ENCODE data around the gene FBXL5. TPM values are rescaled to one million over a fixed set of nuclear protein-coding genes. Genes with fewer than 3 reads are reported as not detected.

Gene FBXL5
- total RNA-seq, 4 donors from 2014 or later: 58.7 to 104 (median 99.4) TPM

DNA sequence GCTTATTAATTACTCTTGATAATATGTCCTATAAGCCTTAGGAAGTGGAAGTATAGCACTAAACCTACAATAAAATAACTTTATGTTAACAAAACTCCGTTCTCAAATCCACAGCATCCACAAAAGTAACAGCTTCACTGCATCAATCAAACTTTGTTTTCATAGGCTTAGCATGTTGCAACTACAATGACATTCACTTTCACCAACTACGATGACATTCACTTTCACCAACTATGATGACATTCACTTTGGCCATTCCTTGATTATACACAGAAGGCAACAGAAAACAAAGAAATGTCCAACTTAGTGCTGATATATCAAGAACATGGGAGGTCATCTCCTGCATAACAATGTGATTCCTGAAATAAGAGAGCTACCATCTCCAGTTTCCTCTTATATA, 44.3 kb downstream of the FBXL5 start:
- no peaks in the 10 kb centered on the region for H3K4me1 ChIP-seq
- no peak for TF ChIP-seq POLR2A (IDR thresholded peaks at IDR 0.05)
- TF ChIP-seq, protein P1, sequence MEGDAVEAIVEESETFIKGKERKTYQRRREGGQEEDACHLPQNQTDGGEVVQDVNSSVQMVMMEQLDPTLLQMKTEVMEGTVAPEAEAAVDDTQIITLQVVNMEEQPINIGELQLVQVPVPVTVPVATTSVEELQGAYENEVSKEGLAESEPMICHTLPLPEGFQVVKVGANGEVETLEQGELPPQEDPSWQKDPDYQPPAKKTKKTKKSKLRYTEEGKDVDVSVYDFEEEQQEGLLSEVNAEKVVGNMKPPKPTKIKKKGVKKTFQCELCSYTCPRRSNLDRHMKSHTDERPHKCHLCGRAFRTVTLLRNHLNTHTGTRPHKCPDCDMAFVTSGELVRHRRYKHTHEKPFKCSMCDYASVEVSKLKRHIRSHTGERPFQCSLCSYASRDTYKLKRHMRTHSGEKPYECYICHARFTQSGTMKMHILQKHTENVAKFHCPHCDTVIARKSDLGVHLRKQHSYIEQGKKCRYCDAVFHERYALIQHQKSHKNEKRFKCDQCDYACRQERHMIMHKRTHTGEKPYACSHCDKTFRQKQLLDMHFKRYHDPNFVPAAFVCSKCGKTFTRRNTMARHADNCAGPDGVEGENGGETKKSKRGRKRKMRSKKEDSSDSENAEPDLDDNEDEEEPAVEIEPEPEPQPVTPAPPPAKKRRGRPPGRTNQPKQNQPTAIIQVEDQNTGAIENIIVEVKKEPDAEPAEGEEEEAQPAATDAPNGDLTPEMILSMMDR (IDR thresholded peaks at IDR 0.05): no peak
- no peak overlapping the region for H3K27ac ChIP-seq
- peaks cover 0 to 14% (median 0%) of the 10 kb centered on the region in 3 donors for H3K36me3 ChIP-seq
- no peaks in the 10 kb centered on the region for H3K9me3 ChIP-seq
- H3K4me3 ChIP-seq: no peak overlapping the region
- no peak for DNase-seq
- no peaks in the 10 kb centered on the region for H3K27me3 ChIP-seq

GRCh38 chr4:15605537-15605936, 49.6 kb downstream of the FBXL5 start:
- no peak overlapping the region for H3K4me3 ChIP-seq
- no peak for DNase-seq
- no peak overlapping the region for H3K27ac ChIP-seq
- H3K36me3 ChIP-seq: peaks cover 0 to 30% (median 0%) of the 10 kb centered on the region in 3 donors
- H3K4me1 ChIP-seq: no peaks in the 10 kb centered on the region
- H3K9me3 ChIP-seq: no peaks in the 10 kb centered on the region
- H3K27me3 ChIP-seq: no peaks in the 10 kb centered on the region
- no peak for TF ChIP-seq POLR2A (IDR thresholded peaks at IDR 0.05)
- TF ChIP-seq, protein P1 (IDR thresholded peaks at IDR 0.05): no peak

GRCh38 chr4:15601862-15602261, 53.3 kb downstream of the FBXL5 start:
- no peak overlapping the region for H3K27ac ChIP-seq
- TF ChIP-seq, protein P1 (IDR thresholded peaks at IDR 0.05): no peak
- no peak for TF ChIP-seq POLR2A (IDR thresholded peaks at IDR 0.05)
- no peaks in the 10 kb centered on the region for H3K9me3 ChIP-seq
- no peaks in the 10 kb centered on the region for H3K27me3 ChIP-seq
- H3K4me1 ChIP-seq: no peaks in the 10 kb centered on the region
- peaks cover 0 to 30% (median 0%) of the 10 kb centered on the region in 3 donors for H3K36me3 ChIP-seq
- no peak overlapping the region for H3K4me3 ChIP-seq
- DNase-seq: no peak

DNA sequence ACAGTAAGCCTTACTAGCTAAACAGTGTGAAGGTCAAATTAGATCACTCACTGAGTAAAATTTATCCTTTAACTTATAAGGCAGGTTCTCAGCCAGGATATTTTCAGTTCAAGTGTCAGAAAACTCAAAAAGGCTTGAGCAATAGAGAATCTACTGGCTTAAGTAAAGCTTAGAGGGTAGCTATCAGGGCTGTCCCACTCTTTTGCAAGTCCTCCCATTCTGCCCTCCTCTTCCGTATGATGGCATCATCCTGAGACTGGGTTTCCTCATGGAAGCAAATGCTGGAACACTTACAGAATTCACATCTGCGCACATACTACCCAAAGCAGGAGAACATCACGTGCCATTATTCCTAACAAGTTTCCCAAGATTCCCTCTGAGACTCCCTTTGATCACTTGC, 55.0 kb downstream of the FBXL5 start:
- peaks cover 0 to 25% (median 0%) of the 10 kb centered on the region in 3 donors for H3K36me3 ChIP-seq
- no peak for DNase-seq
- no peak overlapping the region for H3K4me3 ChIP-seq
- TF ChIP-seq POLR2A (IDR thresholded peaks at IDR 0.05): no peak
- TF ChIP-seq, protein P1 (IDR thresholded peaks at IDR 0.05): no peak
- no peaks in the 10 kb centered on the region for H3K9me3 ChIP-seq
- no peaks in the 10 kb centered on the region for H3K27me3 ChIP-seq
- H3K4me1 ChIP-seq: no peaks in the 10 kb centered on the region
- no peak overlapping the region for H3K27ac ChIP-seq

GRCh38 chr4:15598644-15599043, 56.5 kb downstream of the FBXL5 start:
- H3K9me3 ChIP-seq: no peaks in the 10 kb centered on the region
- no peaks in the 10 kb centered on the region for H3K4me1 ChIP-seq
- TF ChIP-seq, protein P1 (IDR thresholded peaks at IDR 0.05): no peak
- no peak for TF ChIP-seq POLR2A (IDR thresholded peaks at IDR 0.05)
- H3K27ac ChIP-seq: no peak overlapping the region
- no peak for DNase-seq
- H3K4me3 ChIP-seq: no peak overlapping the region
- H3K36me3 ChIP-seq: peaks cover 0 to 13% (median 0%) of the 10 kb centered on the region in 3 donors
- no peaks in the 10 kb centered on the region for H3K27me3 ChIP-seq

- DNase-seq: no peak
- Histone ChIP-seq H3K9me3 (no peaks in the 10 kb centered on the region), H3K36me3 (peaks cover 0 to 3% (median 0%) of the 10 kb centered on the region in 3 donors), H3K27me3 (no peaks in the 10 kb centered on the region), H3K27ac (no peak overlapping the region), H3K4me3 (no peak overlapping the region), H3K4me1 (no peaks in the 10 kb centered on the region)
- TF ChIP-seq, protein P1 (IDR thresholded peaks at IDR 0.05): no peak
- no peak for TF ChIP-seq POLR2A (IDR thresholded peaks at IDR 0.05)
Observed at GRCh38 chr4:15592799-15593198, 62.4 kb downstream of the FBXL5 start.

Measured in Peyer's patch (tissue), 4 donors.